Stimulated activated naive B cell treated with anti-CD40 and anti-IgM and Interleukin-4, amounts not matched to agents 10 μg/mL and 1 μg/mL and 100 μg/mL, for 72 hours (primary cell): ENCODE measurements around the gene KLHL11.
"Not testable (repeated sequence)": the region's sequence is repeated elsewhere in the genome, so short reads cannot be mapped to it uniquely, and the experiment has no call there.

Source experiments
- ATAC-seq, 2 donors: fragments of 150-1000 bp; cut with Tn5 transposase; replicated peaks; 2 replicates each; pipeline ENCODE4 v1.10.0; 2021; ENCODE audit warnings: moderate library complexity in 1 of 2
- DNase-seq: peaks from one replicate; pipeline ENCODE4 v3.0.0; 2021
- H3K27ac Mint-ChIP-seq: one replicate; pipeline ENCODE4 v1.8.0; 2022; ENCODE audit warnings: mild to moderate bottlenecking, mixed read lengths
- H3K27me3 Mint-ChIP-seq, 2 donors: one replicate each; pipeline ENCODE4 v1.8.0; 2022; ENCODE audit warnings: mixed read lengths in 2 of 2
- H3K36me3 Mint-ChIP-seq, 2 donors: one replicate each; pipeline ENCODE4 v1.8.0; 2022; ENCODE audit warnings: mixed read lengths in 2 of 2, mild to moderate bottlenecking in 1 of 2
- H3K4me1 Mint-ChIP-seq, 2 donors: one replicate each; pipeline ENCODE4 v1.8.0; 2022; ENCODE audit warnings: mixed read lengths in 2 of 2, mild to moderate bottlenecking in 1 of 2
- H3K4me3 Mint-ChIP-seq, 2 donors: one replicate each; pipeline ENCODE4 v1.8.0; 2022; ENCODE audit warnings: mild to moderate bottlenecking in 2 of 2, mixed read lengths in 2 of 2, moderate library complexity in 1 of 2
- H3K9me3 Mint-ChIP-seq, 2 donors: one replicate each; pipeline ENCODE4 v1.8.0; 2022; ENCODE audit warnings: mixed read lengths in 2 of 2, mild to moderate bottlenecking in 1 of 2

The KLHL11 gene

GRCh38 chr17:41896726-41897125 lies 31.5 kb upstream of the KLHL11 start:
- DNase-seq (no peak), ATAC-seq (no peak)
- H3K4me3 Mint-ChIP-seq = no peak overlapping the region
- H3K9me3 Mint-ChIP-seq = no peaks in the 10 kb centered on the region
- H3K4me1 Mint-ChIP-seq = peaks cover 2 to 7% of the 10 kb centered on the region in 2 donors
- peaks cover 65 to 73% of the 10 kb centered on the region in 2 donors for H3K36me3 Mint-ChIP-seq
- H3K27ac Mint-ChIP-seq = no peak overlapping the region
- no peaks in the 10 kb centered on the region for H3K27me3 Mint-ChIP-seq

GRCh38 chr17:41895617-41896016 lies 30.4 kb upstream of the KLHL11 start:
- no peak overlapping the region for H3K4me3 Mint-ChIP-seq
- ATAC-seq (no peak), DNase-seq (no peak)
- no peaks in the 10 kb centered on the region for H3K27me3 Mint-ChIP-seq
- H3K9me3 Mint-ChIP-seq = no peaks in the 10 kb centered on the region
- H3K27ac Mint-ChIP-seq = no peak overlapping the region
- H3K36me3 Mint-ChIP-seq = peaks cover 54 to 62% of the 10 kb centered on the region in 2 donors
- peaks cover 2 to 7% of the 10 kb centered on the region in 2 donors for H3K4me1 Mint-ChIP-seq

GRCh38 chr17:41894791-41895331 lies 29.6 kb upstream of the KLHL11 start:
- H3K27ac Mint-ChIP-seq = no peak overlapping the region
- H3K4me3 Mint-ChIP-seq = no peak overlapping the region
- no peaks in the 10 kb centered on the region for H3K9me3 Mint-ChIP-seq
- H3K4me1 Mint-ChIP-seq = peaks cover 2 to 7% of the 10 kb centered on the region in 2 donors
- H3K27me3 Mint-ChIP-seq = no peaks in the 10 kb centered on the region
- ATAC-seq (no peak), DNase-seq (no peak)
- peaks cover 53 to 59% of the 10 kb centered on the region in 2 donors for H3K36me3 Mint-ChIP-seq

GRCh38 chr17:41893384-41893783 lies 28.2 kb upstream of the KLHL11 start:
- Mint-ChIP-seq H3K4me1 (peaks cover 2 to 7% of the 10 kb centered on the region in 2 donors), H3K36me3 (peaks cover 42 to 53% of the 10 kb centered on the region in 2 donors), H3K27me3 (no peaks in the 10 kb centered on the region), H3K9me3 (no peaks in the 10 kb centered on the region), H3K4me3 (no peak overlapping the region), H3K27ac (no peak overlapping the region)
- ATAC-seq = no peak
- no peak for DNase-seq

- H3K4me1 Mint-ChIP-seq = peaks cover 0 to 7% of the 10 kb centered on the region in 2 donors
- no peak overlapping the region for H3K27ac Mint-ChIP-seq
- H3K27me3 Mint-ChIP-seq = no peaks in the 10 kb centered on the region
- no peaks in the 10 kb centered on the region for H3K9me3 Mint-ChIP-seq
- H3K36me3 Mint-ChIP-seq = peaks cover 40 to 53% of the 10 kb centered on the region in 2 donors
- ATAC-seq (no peak), DNase-seq (no peak)
- H3K4me3 Mint-ChIP-seq = no peak overlapping the region
Measured at GRCh38 chr17:41892021-41892376, 26.8 kb upstream of the KLHL11 start.

GRCh38 chr17:41891135-41892020 lies 26.2 kb upstream of the KLHL11 start:
- Mint-ChIP-seq H3K4me3 (no peak overlapping the region), H3K27ac (peak overlapping the region; percentile 56), H3K27me3 (no peaks in the 10 kb centered on the region), H3K36me3 (peaks cover 34 to 47% of the 10 kb centered on the region in 2 donors), H3K9me3 (no peaks in the 10 kb centered on the region), H3K4me1 (peaks cover 0 to 6% of the 10 kb centered on the region in 2 donors)
- ATAC-seq = no peak
- DNase-seq = no peak

- ATAC-seq (no peak), DNase-seq (no peak)
- H3K36me3 Mint-ChIP-seq = peaks cover 29 to 45% of the 10 kb centered on the region in 2 donors
- no peaks in the 10 kb centered on the region for H3K27me3 Mint-ChIP-seq
- no peaks in the 10 kb centered on the region for H3K4me1 Mint-ChIP-seq
- H3K9me3 Mint-ChIP-seq = no peaks in the 10 kb centered on the region
- no peak overlapping the region for H3K4me3 Mint-ChIP-seq
- no peak overlapping the region for H3K27ac Mint-ChIP-seq
Measured at GRCh38 chr17:41888332-41888965, 23.2 kb upstream of the KLHL11 start.

- Mint-ChIP-seq H3K27me3 (no peaks in the 10 kb centered on the region), H3K36me3 (peaks cover 33 to 50% of the 10 kb centered on the region in 2 donors), H3K4me3 (no peak overlapping the region), H3K27ac (no peak overlapping the region), H3K4me1 (peaks cover 4 to 14% of the 10 kb centered on the region in 2 donors), H3K9me3 (no peaks in the 10 kb centered on the region)
- DNase-seq = no peak
- ATAC-seq = no peak
Measured at GRCh38 chr17:41885733-41886132, 20.5 kb upstream of the KLHL11 start.

GRCh38 chr17:41882756-41883155 lies 17.5 kb upstream of the KLHL11 start:
- H3K36me3 Mint-ChIP-seq = peaks cover 39 to 60% of the 10 kb centered on the region in 2 donors
- H3K27ac Mint-ChIP-seq = peak overlapping the region; percentile 21
- no peak for DNase-seq

GRCh38 chr17:41880130-41880529 lies 14.9 kb upstream of the KLHL11 start:
- Mint-ChIP-seq H3K4me3 (no peak overlapping the region), H3K4me1 (peaks cover 4 to 14% of the 10 kb centered on the region in 2 donors), H3K27ac (no peak overlapping the region), H3K36me3 (peaks cover 38 to 55% of the 10 kb centered on the region in 2 donors), H3K27me3 (no peaks in the 10 kb centered on the region), H3K9me3 (no peaks in the 10 kb centered on the region)
- no peak for ATAC-seq
- no peak for DNase-seq

More at GRCh38 chr17:41882756-41883155, 17.5 kb upstream of the KLHL11 start:
- no peak for ATAC-seq
- Mint-ChIP-seq H3K4me1 (peaks cover 4 to 14% of the 10 kb centered on the region in 2 donors), H3K27me3 (no peaks in the 10 kb centered on the region), H3K9me3 (no peaks in the 10 kb centered on the region), H3K4me3 (no peak overlapping the region)

GRCh38 chr17:41874293-41874670 lies 9.1 kb upstream of the KLHL11 start:
- peaks cover 44 to 53% of the 10 kb centered on the region in 2 donors for H3K36me3 Mint-ChIP-seq
- DNase-seq, H3K27me3 Mint-ChIP-seq, ATAC-seq, H3K27ac Mint-ChIP-seq, H3K4me3 Mint-ChIP-seq, H3K4me1 Mint-ChIP-seq, H3K9me3 Mint-ChIP-seq: not testable (repeated sequence)

GRCh38 chr17:41873559-41874292 lies 8.5 kb upstream of the KLHL11 start:
- Mint-ChIP-seq H3K4me1 (no peaks in the 10 kb centered on the region), H3K27me3 (no peaks in the 10 kb centered on the region), H3K27ac (no peak overlapping the region), H3K4me3 (no peak overlapping the region), H3K36me3 (peaks cover 45 to 58% of the 10 kb centered on the region in 2 donors), H3K9me3 (no peaks in the 10 kb centered on the region)
- no peak for DNase-seq
- ATAC-seq = no peak

- peaks cover 35 to 49% of the 10 kb centered on the region in 2 donors for H3K36me3 Mint-ChIP-seq
- H3K27me3 Mint-ChIP-seq = no peaks in the 10 kb centered on the region
- H3K4me3 Mint-ChIP-seq = no peak overlapping the region
- H3K27ac Mint-ChIP-seq = peak overlapping the region; percentile 9
- DNase-seq (no peak), ATAC-seq (no peak)
- H3K4me1 Mint-ChIP-seq = no peaks in the 10 kb centered on the region
- no peaks in the 10 kb centered on the region for H3K9me3 Mint-ChIP-seq
Measured at GRCh38 chr17:41871789-41872188, 6.6 kb upstream of the KLHL11 start.

- H3K4me3 Mint-ChIP-seq = no peak overlapping the region
- no peak for DNase-seq
- H3K9me3 Mint-ChIP-seq = no peaks in the 10 kb centered on the region
- no peaks in the 10 kb centered on the region for H3K27me3 Mint-ChIP-seq
- H3K36me3 Mint-ChIP-seq = peaks cover 38 to 52% of the 10 kb centered on the region in 2 donors
- no peak for ATAC-seq
- peaks cover under 1 to 1% of the 10 kb centered on the region in 2 donors for H3K4me1 Mint-ChIP-seq
- H3K27ac Mint-ChIP-seq = no peak overlapping the region
Measured at GRCh38 chr17:41870627-41871026, 5.4 kb upstream of the KLHL11 start.
